Peyer's patch (tissue), 4 donors: ENCODE measurements around the gene GCN1. TPM values are rescaled to one million over a fixed set of nuclear protein-coding genes. Genes with fewer than 3 reads are reported as not detected.

Source experiments
- DNase-seq, 3 donors: peaks; one replicate each; pipeline ENCODE4 v3.0.0-alpha.2; 2017 to 2019
- H3K27ac ChIP-seq, 4 donors: fragments of 200-600 bp; sonication (generic); one replicate each; pipeline ENCODE4 v1.5.1; 2016 to 2019
- H3K27me3 ChIP-seq, 2 donors: fragments of 200-600 bp; sonication (generic); one replicate each; pipeline ENCODE4 v1.5.1; 2019
- H3K36me3 ChIP-seq, 3 donors: fragments of 200-600 bp; sonication (generic); one replicate each; pipeline ENCODE4 v1.5.1; 2016 to 2019
- H3K4me1 ChIP-seq, 4 donors: fragments of 200-600 bp; sonication (generic); one replicate each; pipeline ENCODE4 v1.5.1; 2016 to 2019
- H3K4me3 ChIP-seq, 4 donors: fragments of 200-600 bp; sonication (generic); 1 replicate in 3 of 4; 2 replicates in 1 of 4; pipeline ENCODE4 v1.5.1; 2016 to 2019; ENCODE audit warnings: mild to moderate bottlenecking in 1 of 4
- H3K9me3 ChIP-seq, 4 donors: fragments of 200-600 bp; sonication (generic); one replicate each; pipeline ENCODE4 v1.5.1; 2016 to 2019; ENCODE audit warnings: mild to moderate bottlenecking in 1 of 4
- POLR2A ChIP-seq, 2 donors: fragments of 450-650 bp; IDR thresholded peaks; one replicate each; pipeline ENCODE4 v1.5.1; 2017; ENCODE audit warnings: antibody characterized with exemption in 2 of 2, mild to moderate bottlenecking in 2 of 2, moderate library complexity in 2 of 2
- total RNA-seq, 4 donors: library from RNA; depleted of rRNA; stranded (reverse); fragments of >200 nt; gene quantifications; one replicate each; pipeline ENCODE4 v1.1.0, GENCODE V29; 2016
- TF ChIP-seq, protein P1 (sequence below), 6 experiments: fragments of 450-650 bp in 4 of 6; fragments of 200-600 bp in 2 of 6; sonication (generic) in 1 of 6; IDR thresholded peaks; one replicate each; pipeline ENCODE4 v1.5.1; 2017 to 2019; ENCODE audit warnings: antibody characterized with exemption in 6 of 6, mild to moderate bottlenecking in 3 of 6, moderate library complexity in 1 of 6

GCN1 gene
- total RNA-seq, 4 donors from 2014 or later, result 64.1 to 171 (median 126) TPM

DNA sequence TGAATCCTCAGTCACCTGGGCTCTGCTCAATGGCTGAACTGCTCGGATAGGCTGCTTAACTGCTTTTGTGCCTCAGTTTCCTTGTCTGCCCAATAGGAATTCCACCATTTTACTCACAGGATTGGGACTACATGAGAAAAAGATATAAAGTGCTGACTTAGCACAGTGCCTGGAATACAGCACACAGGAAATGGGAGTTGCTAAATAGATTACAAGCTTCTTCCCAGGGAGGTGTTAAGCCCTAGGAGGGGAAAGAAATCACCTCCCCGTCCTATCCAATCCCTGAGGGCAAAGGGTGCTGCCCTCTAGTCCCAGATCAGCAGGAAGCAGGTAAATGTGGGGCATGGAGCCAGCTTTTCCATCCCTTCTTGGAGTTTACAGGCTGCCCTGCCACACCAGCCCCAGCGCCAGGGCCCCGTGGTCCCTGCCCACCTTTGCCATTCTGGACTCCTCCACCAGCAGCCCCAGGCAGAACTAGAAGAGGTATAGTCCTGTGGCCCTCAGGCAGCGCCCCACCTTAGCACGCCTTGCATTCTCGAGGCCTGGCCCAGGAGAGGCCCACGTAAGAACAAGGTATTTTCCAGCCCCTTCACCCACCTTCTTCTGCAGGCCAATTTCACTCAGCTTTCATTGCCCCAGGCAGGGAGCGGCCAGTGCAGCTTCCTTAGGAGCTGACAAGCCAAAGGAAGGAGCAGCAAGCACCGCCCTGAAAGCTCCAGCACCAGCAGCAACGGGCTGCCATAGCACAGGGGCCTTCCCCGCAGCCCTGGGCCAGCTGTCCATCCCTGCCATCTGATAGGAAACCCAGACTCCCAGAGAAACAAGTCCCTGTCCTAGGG, 35.2 kb upstream of the GCN1 start:
- Histone ChIP-seq H3K36me3 (no peaks in the 10 kb centered on the region), H3K9me3 (no peaks in the 10 kb centered on the region), H3K4me1 (peaks cover 20 to 98% (median 38%) of the 10 kb centered on the region in 4 donors), H3K27ac (peak overlapping the region; percentile 50 to 86 (median 78)), H3K27me3 (no peaks in the 10 kb centered on the region), H3K4me3 (peak overlapping the region in 1 of 4 donors; percentile 31)
- TF ChIP-seq POLR2A (IDR thresholded peaks at IDR 0.05), result no peak
- TF ChIP-seq, protein P1, sequence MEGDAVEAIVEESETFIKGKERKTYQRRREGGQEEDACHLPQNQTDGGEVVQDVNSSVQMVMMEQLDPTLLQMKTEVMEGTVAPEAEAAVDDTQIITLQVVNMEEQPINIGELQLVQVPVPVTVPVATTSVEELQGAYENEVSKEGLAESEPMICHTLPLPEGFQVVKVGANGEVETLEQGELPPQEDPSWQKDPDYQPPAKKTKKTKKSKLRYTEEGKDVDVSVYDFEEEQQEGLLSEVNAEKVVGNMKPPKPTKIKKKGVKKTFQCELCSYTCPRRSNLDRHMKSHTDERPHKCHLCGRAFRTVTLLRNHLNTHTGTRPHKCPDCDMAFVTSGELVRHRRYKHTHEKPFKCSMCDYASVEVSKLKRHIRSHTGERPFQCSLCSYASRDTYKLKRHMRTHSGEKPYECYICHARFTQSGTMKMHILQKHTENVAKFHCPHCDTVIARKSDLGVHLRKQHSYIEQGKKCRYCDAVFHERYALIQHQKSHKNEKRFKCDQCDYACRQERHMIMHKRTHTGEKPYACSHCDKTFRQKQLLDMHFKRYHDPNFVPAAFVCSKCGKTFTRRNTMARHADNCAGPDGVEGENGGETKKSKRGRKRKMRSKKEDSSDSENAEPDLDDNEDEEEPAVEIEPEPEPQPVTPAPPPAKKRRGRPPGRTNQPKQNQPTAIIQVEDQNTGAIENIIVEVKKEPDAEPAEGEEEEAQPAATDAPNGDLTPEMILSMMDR (IDR thresholded peaks at IDR 0.05), result no peak
- DNase-seq, result peak in 2 of 3 donors; percentile 72 to 80

DNA sequence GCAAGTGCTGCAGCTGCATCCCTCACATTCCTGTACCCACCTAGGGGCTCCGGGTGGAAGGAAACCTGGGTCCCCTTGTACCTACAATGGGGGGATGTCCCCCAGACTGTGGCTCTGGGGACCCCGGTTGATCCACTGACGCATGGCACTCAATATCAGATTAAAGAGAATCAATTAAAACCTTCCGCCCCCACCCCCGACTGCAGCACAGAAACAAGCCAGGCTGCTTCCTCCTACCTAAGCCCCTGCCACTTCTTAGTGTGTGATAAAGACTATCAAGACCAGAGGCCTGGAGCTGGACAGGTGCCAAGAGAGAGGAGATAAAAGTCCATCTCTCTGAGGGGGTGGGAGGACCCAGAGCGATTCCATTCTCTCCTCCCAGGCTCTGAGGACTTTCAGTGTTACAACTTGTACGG, 34.6 kb upstream of the GCN1 start:
- Histone ChIP-seq H3K4me1 (peaks cover 20 to 98% (median 38%) of the 10 kb centered on the region in 4 donors), H3K27me3 (no peaks in the 10 kb centered on the region), H3K27ac (peak overlapping the region; percentile 50 to 86 (median 78)), H3K9me3 (no peaks in the 10 kb centered on the region), H3K4me3 (peak overlapping the region in 2 of 4 donors; percentile 18 to 31), H3K36me3 (peaks cover 0 to under 1% (median 0%) of the 10 kb centered on the region in 3 donors)
- peak in 2 of 3 donors; percentile 70 to 75 for DNase-seq
- TF ChIP-seq POLR2A (IDR thresholded peaks at IDR 0.05), result no peak
- TF ChIP-seq, protein P1 (IDR thresholded peaks at IDR 0.05), result no peak

DNA sequence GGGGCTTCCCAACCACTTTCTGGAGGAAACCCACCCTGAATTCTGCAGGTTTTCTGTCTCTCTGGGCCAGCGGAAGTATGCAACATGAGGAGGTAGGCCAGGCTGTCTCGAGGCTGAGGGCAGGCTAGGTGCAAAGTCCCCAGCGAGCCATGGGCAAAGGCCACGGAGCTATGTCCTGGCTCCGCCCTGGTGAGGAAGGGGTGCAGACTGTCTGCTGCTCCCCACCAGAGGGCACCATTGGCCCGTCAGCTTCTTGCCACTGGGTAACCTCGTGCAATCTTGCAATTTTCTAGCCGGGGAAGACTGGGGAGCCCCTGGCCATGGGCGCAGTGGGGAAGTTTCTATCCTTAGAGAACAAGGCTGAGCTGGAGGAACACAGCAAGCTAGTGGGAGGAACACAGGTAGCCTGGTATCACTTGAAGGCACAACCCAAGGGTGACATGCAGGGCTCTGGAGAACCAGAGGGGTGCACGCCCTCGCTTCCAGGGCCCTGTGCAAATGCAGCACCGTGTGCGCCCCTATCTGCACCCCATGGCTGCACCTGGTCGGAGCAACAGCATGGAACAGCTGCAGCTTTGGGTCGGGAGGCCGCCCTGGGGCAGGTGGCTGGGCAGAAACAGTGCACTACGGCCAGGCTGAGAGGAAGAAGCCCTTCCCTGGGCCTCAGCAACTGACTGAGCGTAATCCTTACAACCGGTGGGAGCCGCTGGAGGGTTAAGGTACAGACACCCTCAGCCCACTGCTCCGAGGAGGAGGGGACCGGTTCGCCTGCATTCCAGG, 34.0 kb upstream of the GCN1 start:
- H3K4me3 ChIP-seq, result peak overlapping the region in 3 of 4 donors; percentile 18 to 31 (median 18)

DNA sequence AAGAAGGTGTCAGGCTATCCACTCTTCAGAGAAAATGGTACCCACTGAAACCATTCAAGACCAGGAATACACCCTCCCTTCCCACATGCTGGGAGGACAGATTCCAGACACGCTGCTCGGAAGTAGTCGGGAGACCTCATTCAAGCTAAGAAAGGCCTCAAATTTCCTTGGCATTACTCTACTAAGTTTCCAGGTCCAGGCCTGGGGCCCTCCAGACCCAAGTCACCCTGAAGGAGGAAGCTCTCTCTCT, 33.5 kb upstream of the GCN1 start:
- no peaks in the 10 kb centered on the region for H3K9me3 ChIP-seq
- H3K27me3 ChIP-seq, result no peaks in the 10 kb centered on the region
- H3K4me1 ChIP-seq, result peaks cover 20 to 90% (median 38%) of the 10 kb centered on the region in 4 donors
- no peak for DNase-seq
- H3K36me3 ChIP-seq, result peaks cover 0 to 12% (median 0%) of the 10 kb centered on the region in 3 donors
- TF ChIP-seq, protein P1 (IDR thresholded peaks at IDR 0.05), result no peak
- peak in 1 of 2 donors; percentile 11 for TF ChIP-seq POLR2A (IDR thresholded peaks at IDR 0.05)
- H3K27ac ChIP-seq, result peak overlapping the region; percentile 50 to 86 (median 70)
- peak overlapping the region in 1 of 4 donors; percentile 31 for H3K4me3 ChIP-seq

More for the DNA sequence above, 34.0 kb upstream of the GCN1 start:
- Histone ChIP-seq H3K27ac (peak overlapping the region; percentile 50 to 86 (median 78)), H3K36me3 (peaks cover 0 to 7% (median 0%) of the 10 kb centered on the region in 3 donors), H3K4me1 (peaks cover 20 to 96% (median 38%) of the 10 kb centered on the region in 4 donors), H3K9me3 (no peaks in the 10 kb centered on the region), H3K27me3 (no peaks in the 10 kb centered on the region)
- TF ChIP-seq, protein P1 (IDR thresholded peaks at IDR 0.05), result peak; percentile 86 to 99 (median 96)
- TF ChIP-seq POLR2A (IDR thresholded peaks at IDR 0.05), result peak in 1 of 2 donors; percentile 35
- DNase-seq, result peak; percentile 77 to 97 (median 95)

DNA sequence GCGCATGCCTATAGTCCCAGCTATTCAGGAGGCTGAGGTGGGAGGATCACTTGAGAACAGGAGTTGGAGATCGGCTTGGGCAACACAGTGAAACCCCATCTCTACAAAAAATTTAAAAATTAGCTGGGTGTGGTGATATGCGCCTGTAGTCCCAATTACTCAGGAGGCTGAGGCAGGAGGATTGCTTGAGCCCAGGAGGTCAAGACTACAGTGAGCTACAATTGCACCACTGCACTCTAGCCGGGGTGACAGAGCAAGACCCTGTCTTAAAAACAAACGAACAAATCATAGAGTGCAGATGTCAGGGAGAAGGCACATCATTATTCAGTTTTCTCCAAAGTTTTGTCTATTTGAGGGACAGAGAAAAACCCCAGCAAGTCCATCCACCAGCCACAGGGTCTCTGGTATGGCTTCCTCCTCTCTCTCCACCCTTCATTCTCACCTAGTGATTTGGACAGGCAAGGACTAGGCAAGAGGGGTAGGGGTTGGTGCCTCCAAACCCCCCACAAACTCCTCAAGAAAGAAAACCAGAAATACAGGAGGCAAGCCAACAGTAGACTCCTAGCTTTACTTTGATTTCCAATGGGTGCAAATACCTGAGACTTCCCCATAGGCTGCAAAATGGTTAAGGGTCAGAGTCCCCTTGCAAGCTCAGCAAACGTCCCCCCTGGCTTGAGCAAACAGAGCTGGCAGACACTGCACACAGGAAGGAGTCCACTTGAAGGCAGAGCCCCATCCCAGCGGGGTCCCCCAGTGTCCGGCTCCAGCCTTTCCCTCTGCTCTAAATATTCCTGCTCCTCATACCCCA, 32.9 kb upstream of the GCN1 start:
- H3K4me3 ChIP-seq, result peak overlapping the region in 1 of 4 donors; percentile 31
- peaks cover 20 to 85% (median 38%) of the 10 kb centered on the region in 4 donors for H3K4me1 ChIP-seq
- peak in 1 of 3 donors; percentile 58 for DNase-seq
- TF ChIP-seq, protein P1 (IDR thresholded peaks at IDR 0.05), result no peak
- no peak for TF ChIP-seq POLR2A (IDR thresholded peaks at IDR 0.05)
- peaks cover 0 to 17% (median 0%) of the 10 kb centered on the region in 3 donors for H3K36me3 ChIP-seq
- H3K27me3 ChIP-seq, result no peaks in the 10 kb centered on the region
- peak overlapping the region in 3 of 4 donors; percentile 62 to 86 (median 79) for H3K27ac ChIP-seq
- no peaks in the 10 kb centered on the region for H3K9me3 ChIP-seq
